Measurements from ENCODE around the gene WDR44.
"Not testable (repeated sequence)": the region's sequence is repeated elsewhere in the genome, so short reads cannot be mapped to it uniquely, and the experiment has no call there.

Gene WDR44

GRCh38 chrX:118360429-118361125 lies 14.7 kb downstream of the WDR44 start:
- DNase-seq (ENCODE audit: low spot score) = no peak

GRCh38 chrX:118364261-118364660 lies 18.4 kb downstream of the WDR44 start:
- DNase-seq (ENCODE audit: low spot score) = no peak

GRCh38 chrX:118367338-118367737 lies 21.4 kb downstream of the WDR44 start:
- DNase-seq (ENCODE audit: low spot score) = no peak

GRCh38 chrX:118368398-118368797 lies 22.5 kb downstream of the WDR44 start:
- DNase-seq (ENCODE audit: low spot score) = no peak

- DNase-seq (ENCODE audit: low spot score) = no peak
Observed at GRCh38 chrX:118370921-118371624, 25.2 kb downstream of the WDR44 start.

GRCh38 chrX:118373538-118373937 lies 27.6 kb downstream of the WDR44 start:
- no peak for DNase-seq (ENCODE audit: low spot score)

- DNase-seq (ENCODE audit: low spot score) = no peak
Observed at GRCh38 chrX:118383120-118383519, 37.2 kb downstream of the WDR44 start.

GRCh38 chrX:118392716-118393115 lies 46.8 kb downstream of the WDR44 start:
- DNase-seq (ENCODE audit: low spot score) = no peak

- DNase-seq (ENCODE audit: low spot score) = no peak
Observed at GRCh38 chrX:118396113-118396512, 50.2 kb downstream of the WDR44 start.

- no peak for DNase-seq (ENCODE audit: low spot score)
Observed at GRCh38 chrX:118418811-118419251, 72.9 kb downstream of the WDR44 start.

- peak; percentile 10 for DNase-seq (ENCODE audit: low spot score)
Observed at GRCh38 chrX:118420462-118420861, 74.6 kb downstream of the WDR44 start.

GRCh38 chrX:118423558-118423957 lies 77.7 kb downstream of the WDR44 start:
- no peak for DNase-seq (ENCODE audit: low spot score)

GRCh38 chrX:118432799-118433198 lies 86.9 kb downstream of the WDR44 start:
- DNase-seq (ENCODE audit: low spot score) = no peak

- DNase-seq (ENCODE audit: low spot score) = no peak
Observed at GRCh38 chrX:118437283-118437682, 91.4 kb downstream of the WDR44 start.

GRCh38 chrX:118448273-118448783 lies 102.4 kb downstream of the WDR44 start:
- DNase-seq (ENCODE audit: low spot score) = no peak

- DNase-seq (ENCODE audit: low spot score) = no peak
Observed at GRCh38 chrX:118455013-118455412, 109.1 kb downstream of the WDR44 start.

- peak; percentile 40 for DNase-seq (ENCODE audit: low spot score)
Observed at GRCh38 chrX:118459494-118459893, 113.6 kb downstream of the WDR44 start.

- DNase-seq (ENCODE audit: low spot score) = no peak
Observed at GRCh38 chrX:118464501-118464900, 118.6 kb downstream of the WDR44 start.

GRCh38 chrX:118468122-118468521 lies 122.2 kb downstream of the WDR44 start:
- no peak for DNase-seq (ENCODE audit: low spot score)

GRCh38 chrX:118470721-118471347 lies 124.9 kb downstream of the WDR44 start:
- not testable (repeated sequence) for DNase-seq (ENCODE audit: low spot score)

GRCh38 chrX:118474586-118474985 lies 128.7 kb downstream of the WDR44 start:
- no peak for DNase-seq (ENCODE audit: low spot score)

GRCh38 chrX:118475903-118476302 lies 130.0 kb downstream of the WDR44 start:
- no peak for DNase-seq (ENCODE audit: low spot score)

- no peak for DNase-seq (ENCODE audit: low spot score)
Observed at GRCh38 chrX:118480172-118480571, 134.3 kb downstream of the WDR44 start.
